ENCODE data around the gene ITGAX.

Gene ITGAX

GRCh38 chr16:31350275-31351005, 4.5 kb upstream of the ITGAX start:
- DNase-seq, result no peak

DNA sequence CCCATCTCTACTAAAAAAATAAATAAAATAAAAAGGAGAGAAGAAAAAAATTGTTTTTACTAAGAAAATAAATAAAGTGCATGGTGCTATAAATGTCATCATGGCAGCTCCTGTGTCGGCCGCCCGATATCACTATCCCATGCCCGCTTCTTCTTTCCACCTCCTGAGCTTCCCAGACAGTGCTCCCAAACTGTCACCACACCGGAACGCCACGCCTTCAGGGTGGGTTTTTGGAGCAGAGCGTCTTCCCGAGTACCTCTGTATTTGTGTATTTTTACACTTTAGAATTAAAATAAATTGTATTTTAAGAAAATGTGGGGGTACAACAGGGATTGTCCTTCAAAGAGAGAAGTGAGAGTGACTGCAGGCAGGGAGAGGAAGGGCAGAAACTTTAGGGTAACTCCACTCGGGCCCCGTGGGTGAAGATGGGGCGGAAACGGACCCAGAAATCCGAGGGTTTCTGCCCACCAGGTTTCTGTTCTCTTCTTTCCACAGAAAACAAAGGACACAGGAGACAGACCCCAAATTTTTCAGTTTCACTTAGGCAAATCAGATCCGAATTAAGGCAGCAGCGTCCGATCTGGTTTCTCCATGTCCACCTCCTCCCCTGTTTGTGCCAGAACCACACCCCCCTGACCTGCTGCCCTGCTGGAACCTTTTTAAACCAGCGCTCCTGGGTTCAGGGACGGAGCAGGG, 3.6 kb upstream of the ITGAX start:
- no peak for DNase-seq

DNA sequence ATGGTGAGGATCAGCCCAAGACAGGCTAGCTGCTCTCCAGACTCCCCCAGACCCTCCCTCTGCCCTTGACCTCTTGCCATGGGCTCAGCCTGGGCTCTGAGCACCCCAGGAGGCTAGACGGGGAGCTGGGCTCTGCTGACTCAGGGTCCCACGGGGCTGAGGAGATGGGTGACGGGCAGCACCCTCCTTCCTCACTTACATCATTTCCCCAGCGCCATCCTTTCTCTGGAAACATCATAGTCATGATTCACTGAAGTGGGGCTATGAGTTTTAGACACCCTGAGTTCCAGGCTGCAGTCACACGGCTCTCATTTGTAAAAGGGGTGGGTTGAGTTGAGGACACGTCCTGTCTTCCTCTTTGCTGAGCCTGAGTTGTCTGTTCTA, 3.0 kb upstream of the ITGAX start:
- no peak for DNase-seq

- no peak for DNase-seq
Observed at GRCh38 chr16:31352376-31353115, 2.4 kb upstream of the ITGAX start.

DNA sequence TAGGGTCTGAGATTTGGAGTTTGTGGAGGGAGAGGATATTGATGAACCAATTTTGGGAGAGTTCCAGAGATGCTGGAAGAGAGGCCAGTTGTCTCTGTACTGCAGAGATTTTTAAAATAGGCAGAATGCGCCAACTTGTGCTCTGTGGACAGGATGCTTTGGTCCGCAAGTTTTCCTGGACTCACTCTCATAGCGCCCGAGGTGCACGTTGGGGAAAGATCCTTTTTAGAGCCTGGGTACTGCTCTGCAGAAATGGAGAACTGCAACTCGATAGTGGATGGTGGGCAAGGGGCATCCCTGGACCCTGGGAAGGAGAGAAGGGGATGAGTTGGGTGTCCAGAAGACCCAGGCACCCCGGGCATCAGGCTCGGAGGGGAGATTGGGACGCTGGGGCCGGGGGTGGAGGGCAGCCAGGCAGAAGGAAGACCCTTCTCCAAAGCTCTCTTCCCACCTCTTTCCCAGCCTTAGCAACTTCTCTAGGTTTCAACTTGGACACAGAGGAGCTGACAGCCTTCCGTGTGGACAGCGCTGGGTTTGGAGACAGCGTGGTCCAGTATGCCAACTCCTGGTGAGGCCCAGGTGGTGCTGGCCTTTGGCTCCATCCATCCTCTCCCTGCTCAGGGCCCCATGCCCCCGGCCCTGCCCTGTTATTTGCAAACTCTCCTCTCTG, 590 bp downstream of the ITGAX start:
- no peak for DNase-seq

- DNase-seq, result no peak
Observed at GRCh38 chr16:31356566-31357323, 1.8 kb downstream of the ITGAX start.

- no peak for DNase-seq
Observed at GRCh38 chr16:31357324-31358109, 2.5 kb downstream of the ITGAX start.

DNA sequence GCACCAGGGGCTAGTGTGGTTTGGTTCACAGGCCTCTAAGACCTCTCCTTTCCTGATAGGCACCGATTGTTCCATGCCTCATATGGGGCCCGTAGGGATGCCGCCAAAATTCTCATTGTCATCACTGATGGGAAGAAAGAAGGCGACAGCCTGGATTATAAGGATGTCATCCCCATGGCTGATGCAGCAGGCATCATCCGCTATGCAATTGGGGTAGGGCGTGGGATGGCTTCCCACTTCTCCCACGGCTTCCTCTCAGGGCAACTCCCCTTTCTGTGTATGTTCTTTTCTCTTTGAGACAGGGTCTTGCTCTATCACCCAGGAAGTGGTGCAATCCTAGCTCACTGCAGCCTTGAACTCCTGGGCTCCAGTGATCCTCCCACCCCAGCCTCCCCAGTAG, 5.3 kb downstream of the ITGAX start:
- no peak for DNase-seq

GRCh38 chr16:31361201-31362110, 6.5 kb downstream of the ITGAX start:
- no peak for DNase-seq

DNA sequence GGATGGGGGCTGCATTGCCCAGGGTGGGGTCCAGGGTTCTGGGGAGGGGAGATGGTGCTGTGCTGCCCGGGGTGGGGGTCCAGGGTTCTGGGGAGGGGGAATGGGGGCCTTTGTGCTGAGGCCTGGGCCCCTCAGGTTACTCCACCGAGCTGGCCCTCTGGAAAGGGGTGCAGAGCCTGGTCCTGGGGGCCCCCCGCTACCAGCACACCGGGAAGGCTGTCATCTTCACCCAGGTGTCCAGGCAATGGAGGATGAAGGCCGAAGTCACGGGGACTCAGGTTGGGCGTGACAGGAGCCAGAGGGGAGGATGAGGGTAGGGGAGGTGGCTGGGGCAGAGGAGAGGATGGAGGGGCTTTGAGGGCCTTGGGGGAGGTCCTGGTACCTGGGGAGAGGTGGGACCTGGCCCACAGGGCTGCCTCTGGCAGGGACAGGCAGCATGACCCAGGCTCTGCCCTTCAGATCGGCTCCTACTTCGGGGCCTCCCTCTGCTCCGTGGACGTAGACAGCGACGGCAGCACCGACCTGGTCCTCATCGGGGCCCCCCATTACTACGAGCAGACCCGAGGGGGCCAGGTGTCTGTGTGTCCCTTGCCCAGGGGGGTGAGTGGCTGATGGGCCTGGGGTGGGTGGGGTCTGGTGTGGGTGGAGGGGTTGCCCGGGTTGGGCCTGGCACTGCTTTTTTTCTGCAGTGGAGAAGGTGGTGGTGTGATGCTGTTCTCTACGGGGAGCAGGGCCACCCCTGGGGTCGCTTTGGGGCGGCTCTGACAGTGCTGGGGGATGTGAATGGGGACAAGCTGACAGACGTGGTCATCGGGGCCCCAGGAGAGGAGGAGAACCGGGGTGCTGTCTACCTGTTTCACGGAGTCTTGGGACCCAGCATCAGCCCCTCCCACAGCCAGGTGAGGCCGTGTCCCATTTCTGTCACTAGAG, 7.8 kb downstream of the ITGAX start:
- DNase-seq, result no peak

DNA sequence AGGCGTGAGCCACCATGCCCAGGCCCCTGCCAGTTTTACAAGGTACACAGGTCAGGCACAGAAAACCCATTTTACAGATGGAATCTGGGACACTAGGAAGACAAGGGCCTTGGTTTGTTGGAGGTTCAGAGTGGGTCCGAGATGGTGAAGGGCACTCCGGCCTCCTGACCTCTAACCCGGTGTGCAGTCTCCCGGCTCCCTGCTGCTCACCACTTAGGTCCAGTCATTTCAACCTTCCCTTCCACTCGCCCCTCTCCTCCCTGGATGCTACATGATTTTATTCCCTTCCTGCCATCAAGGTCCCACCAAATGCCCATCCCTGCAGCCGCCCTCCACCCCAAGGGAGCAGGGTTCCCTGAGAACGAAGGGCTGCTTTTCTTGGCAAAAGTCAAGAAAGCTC, 8.7 kb downstream of the ITGAX start:
- DNase-seq, result no peak

DNA sequence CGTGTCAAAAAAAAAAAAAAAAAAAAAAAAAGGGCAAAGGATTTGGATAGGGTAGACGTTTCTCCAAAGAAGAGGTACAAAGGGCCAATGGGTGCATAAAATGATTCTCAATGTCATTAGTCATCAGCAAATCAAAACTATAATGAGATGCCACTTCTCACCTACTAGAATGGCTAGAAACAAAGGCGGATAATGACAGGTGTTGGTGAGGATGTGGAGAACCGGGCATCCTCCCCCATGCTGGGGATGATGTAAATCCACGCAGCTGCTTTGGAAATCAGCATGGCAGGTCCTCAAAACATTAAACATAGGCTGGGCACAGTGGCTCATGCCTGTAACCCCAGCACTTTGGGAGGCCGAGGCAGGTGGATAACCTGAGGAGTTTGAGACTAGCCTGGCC, 9.4 kb downstream of the ITGAX start:
- DNase-seq, result no peak

DNA sequence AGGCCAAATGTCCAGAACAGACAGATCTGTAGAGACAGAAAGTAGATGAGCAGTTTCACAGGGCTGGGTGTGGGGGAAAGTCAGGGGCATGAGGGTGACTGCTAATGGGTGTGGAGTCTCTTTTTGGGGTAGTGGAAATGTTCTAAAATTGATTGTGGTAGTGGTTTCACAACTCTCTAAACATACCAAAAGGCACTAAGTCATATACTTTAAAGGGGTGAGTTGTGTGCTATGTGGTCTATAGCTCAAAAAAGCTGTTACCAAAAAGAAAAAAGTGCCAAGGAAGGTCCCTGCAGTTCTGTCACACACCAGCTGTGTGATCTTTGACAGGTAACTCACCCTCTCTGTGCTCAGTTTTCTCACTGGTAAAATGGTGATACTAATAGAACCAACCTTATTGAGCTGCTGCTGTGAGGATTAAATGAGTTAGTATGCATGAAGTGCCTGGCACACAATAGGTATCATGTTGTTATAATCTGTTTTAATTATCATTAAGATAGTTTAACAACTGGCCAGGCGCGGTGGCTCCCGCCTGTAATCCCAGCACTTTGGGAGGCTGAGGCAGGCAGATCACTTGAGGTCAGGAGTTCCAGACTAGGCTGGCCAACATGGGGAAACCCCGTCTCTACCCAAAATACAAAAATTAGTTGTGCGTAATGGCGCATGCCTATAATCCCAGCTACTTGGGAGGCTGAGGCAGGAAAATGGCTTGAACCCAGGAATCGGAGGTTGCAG, 10.3 kb downstream of the ITGAX start:
- no peak for DNase-seq

DNA sequence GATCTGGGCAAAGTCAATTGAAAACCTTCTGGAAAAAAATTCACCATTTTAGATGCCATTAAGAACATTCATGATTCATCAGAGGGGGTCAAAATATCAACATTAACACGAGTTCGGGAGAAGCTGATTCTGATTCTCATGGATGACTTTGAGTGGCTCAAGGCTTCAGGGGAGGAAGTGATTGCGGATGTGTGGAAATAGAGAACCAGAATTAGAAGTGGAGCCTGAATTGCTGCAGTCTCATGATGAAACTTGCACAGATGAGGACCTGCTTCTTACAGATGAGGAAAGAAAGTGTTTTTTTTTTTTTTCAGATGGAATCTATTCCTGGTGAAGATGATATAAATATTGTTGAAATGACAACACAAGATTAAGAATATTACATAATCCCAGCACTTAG, 12.9 kb downstream of the ITGAX start:
- DNase-seq, result no peak

DNA sequence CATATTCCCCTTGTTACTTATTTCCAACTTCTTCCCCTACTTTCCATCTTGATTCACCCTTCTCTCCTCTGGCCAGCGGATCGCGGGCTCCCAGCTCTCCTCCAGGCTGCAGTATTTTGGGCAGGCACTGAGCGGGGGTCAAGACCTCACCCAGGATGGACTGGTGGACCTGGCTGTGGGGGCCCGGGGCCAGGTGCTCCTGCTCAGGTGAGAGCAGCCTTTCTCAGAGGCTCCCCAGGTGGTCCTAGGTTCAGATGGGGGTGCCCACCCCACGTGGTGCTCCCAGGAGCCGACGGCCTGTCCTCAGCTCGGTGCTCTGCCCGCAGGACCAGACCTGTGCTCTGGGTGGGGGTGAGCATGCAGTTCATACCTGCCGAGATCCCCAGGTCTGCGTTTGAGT, 16.0 kb downstream of the ITGAX start:
- no peak for DNase-seq

DNA sequence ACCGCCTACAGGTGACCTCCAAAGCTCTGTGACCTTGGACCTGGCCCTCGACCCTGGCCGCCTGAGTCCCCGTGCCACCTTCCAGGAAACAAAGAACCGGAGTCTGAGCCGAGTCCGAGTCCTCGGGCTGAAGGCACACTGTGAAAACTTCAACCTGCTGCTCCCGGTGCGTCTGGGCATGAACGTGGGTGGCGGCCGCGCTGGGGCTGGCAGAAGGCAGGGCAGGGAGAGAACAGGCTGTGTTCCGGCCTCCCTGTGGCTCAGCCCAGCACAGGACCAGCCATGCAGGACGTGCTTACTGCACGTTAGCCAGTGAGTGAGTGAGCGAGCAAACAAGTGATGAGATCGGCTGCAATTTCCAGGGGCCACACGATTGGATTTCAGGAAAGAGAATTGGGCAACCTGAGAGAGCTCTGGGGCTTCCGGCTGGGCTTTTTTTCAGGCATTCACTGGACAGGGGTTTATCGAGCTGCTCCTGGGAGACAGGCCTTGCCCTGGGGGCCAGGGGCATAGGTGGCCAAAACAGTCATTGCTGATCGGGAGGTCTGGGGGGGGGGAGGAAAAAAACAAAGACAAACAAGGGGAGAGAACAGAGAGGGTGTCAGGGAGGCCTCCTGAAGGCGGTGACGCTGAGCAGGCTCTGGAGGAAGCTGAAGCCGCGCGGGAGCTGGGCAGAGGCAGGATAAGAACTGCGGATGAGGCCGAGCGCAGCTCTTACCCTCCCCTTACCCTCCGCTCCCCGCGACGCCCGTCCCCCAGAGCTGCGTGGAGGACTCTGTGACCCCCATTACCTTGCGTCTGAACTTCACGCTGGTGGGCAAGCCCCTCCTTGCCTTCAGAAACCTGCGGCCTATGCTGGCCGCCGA, 16.9 kb downstream of the ITGAX start:
- DNase-seq, result no peak

DNA sequence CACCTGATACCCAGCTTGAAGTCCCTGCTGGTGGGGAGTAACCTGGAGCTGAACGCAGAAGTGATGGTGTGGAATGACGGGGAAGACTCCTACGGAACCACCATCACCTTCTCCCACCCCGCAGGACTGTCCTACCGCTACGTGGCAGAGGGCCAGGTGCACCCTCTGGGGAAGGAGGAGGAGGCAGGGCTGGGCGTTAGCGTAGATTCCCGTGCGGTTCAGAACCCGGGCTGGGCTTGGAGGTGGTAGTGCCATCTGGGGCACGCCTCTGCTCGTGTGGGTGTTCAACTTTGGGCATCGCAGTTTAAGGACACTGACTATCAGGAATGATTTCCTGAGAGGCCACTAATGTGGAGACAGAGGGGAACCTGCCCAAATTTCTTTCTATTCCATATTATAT, 18.3 kb downstream of the ITGAX start:
- no peak for DNase-seq

- no peak for DNase-seq
Observed at GRCh38 chr16:31375231-31375630, 20.3 kb downstream of the ITGAX start.
